ENCODE data around the gene ALOX15.

DNA sequence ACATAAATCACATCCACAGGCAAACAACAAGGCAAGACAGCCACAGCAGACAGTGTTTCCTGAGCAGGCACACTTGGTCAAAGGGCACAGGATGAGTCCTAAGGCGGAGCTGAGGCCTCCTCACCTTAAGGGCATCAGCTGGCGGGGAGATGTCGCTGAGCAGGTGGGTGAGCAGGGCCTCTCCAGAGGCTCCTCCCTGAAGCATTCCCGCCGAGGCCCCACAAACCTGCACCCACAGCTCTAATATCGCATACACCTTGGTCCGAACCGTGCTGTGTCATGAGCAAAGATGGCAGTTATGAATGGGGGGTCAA, 33.2 kb upstream of the ALOX15 start:
- TF ChIP-seq CTCF (IDR thresholded peaks at IDR 0.05), result no peak
- no peak for TF ChIP-seq EP300 (IDR thresholded peaks at IDR 0.05)
- no peak for TF ChIP-seq POLR2A (IDR thresholded peaks at IDR 0.05; ENCODE audit: low read depth)

Data from esophagus muscularis mucosa (tissue), 4 donors.